ENCODE results near the gene NFATC2.

The NFATC2 gene

DNA sequence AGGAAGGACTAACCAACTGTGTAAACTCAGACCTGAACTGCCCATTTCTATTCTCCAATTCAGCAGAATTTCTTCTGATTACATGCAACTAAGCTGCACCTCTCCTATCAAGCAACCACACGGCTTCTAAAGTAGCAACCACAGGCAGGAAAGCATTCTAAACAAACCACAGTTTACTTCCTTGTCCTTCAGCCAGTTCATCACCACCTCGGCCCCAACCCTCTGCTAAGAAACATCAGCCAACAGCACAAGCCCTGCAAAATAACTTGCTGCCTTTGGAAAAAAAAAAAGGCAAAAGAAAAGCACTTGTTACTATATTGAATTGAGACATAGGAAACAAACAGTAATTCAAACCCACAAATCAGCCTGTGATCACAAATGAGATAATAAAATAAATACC, 140.3 kb downstream of the NFATC2 start:
- no peaks in the 10 kb centered on the region for H3K27me3 ChIP-seq
- peak overlapping the region; percentile 73 to 93 (median 81) for H3K4me2 ChIP-seq
- H3K4me3 ChIP-seq, result no peak overlapping the region
- H3K9ac ChIP-seq, result no peak overlapping the region
- H3K27ac ChIP-seq, result peak overlapping the region in 1 of 11 experiments; percentile 9; a peak in 2 of 22 replicates
- peaks cover 55 to 66% (median 61%) of the 10 kb centered on the region in 10 experiments for H3K4me1 ChIP-seq
- TF ChIP-seq Cebpa-rat (IDR thresholded peaks at IDR 0.05), result no peak
- no peaks in the 10 kb centered on the region for H4K20me1 ChIP-seq
- H3K36me3 ChIP-seq, result peaks cover 0 to 33% (median 0%) of the 10 kb centered on the region in 11 experiments; a peak in 7 of 22 replicates
- H3K9me3 ChIP-seq (replicated peaks in 1 of 11), result no peaks in the 10 kb centered on the region

DNA sequence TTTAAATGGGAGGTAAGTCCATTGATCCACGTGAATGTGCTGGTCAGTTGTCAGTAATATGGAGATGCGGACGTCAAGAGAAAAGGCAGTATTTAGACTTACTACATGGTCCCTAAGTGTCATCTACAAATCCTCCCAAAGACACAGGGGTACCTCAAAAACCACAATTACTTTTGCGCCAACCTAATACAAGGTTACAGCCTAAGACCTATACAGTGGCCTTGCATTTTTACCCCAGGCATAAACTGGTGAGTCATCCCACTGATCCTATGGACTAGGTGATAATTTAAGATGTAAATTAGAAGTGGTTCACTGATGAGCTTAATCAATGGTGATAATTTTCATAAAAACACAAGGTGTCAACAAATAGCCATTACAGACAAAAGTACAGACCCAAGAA, 141.0 kb downstream of the NFATC2 start:
- TF ChIP-seq Cebpa-rat (IDR thresholded peaks at IDR 0.05), result no peak
- Histone ChIP-seq H3K27ac (peak overlapping the region in 4 of 11 experiments; percentile 73 to 81 (median 78); a peak in 5 of 22 replicates), H3K36me3 (peaks cover 0 to 30% (median 0%) of the 10 kb centered on the region in 11 experiments; a peak in 7 of 22 replicates), H3K9me3 (replicated peaks in 1 of 11) (no peaks in the 10 kb centered on the region), H3K27me3 (no peaks in the 10 kb centered on the region), H3K4me3 (no peak overlapping the region), H4K20me1 (no peaks in the 10 kb centered on the region), H3K9ac (no peak overlapping the region), H3K4me1 (peaks cover 62 to 73% (median 68%) of the 10 kb centered on the region in 10 experiments), H3K4me2 (peak overlapping the region; percentile 73 to 93 (median 81))

GRCh38 chr20:51400051-51400926, 142.2 kb downstream of the NFATC2 start:
- no peaks in the 10 kb centered on the region for H3K27me3 ChIP-seq
- no peak overlapping the region; a peak in 1 of 20 replicates for H3K4me3 ChIP-seq
- no peak for TF ChIP-seq Cebpa-rat (IDR thresholded peaks at IDR 0.05)
- no peaks in the 10 kb centered on the region for H4K20me1 ChIP-seq
- H3K27ac ChIP-seq, result peak overlapping the region; percentile 31 to 81 (median 75); a peak in 21 of 22 replicates
- peaks cover 0 to 18% (median 0%) of the 10 kb centered on the region in 11 experiments; a peak in 6 of 22 replicates for H3K36me3 ChIP-seq
- peak overlapping the region; percentile 73 to 93 (median 81) for H3K4me2 ChIP-seq
- peak overlapping the region in 9 of 11 experiments; percentile 49 to 68 (median 61); a peak in 17 of 22 replicates for H3K9ac ChIP-seq
- H3K9me3 ChIP-seq (replicated peaks in 1 of 11), result no peaks in the 10 kb centered on the region
- peaks cover 67 to 78% (median 72%) of the 10 kb centered on the region in 10 experiments for H3K4me1 ChIP-seq

DNA sequence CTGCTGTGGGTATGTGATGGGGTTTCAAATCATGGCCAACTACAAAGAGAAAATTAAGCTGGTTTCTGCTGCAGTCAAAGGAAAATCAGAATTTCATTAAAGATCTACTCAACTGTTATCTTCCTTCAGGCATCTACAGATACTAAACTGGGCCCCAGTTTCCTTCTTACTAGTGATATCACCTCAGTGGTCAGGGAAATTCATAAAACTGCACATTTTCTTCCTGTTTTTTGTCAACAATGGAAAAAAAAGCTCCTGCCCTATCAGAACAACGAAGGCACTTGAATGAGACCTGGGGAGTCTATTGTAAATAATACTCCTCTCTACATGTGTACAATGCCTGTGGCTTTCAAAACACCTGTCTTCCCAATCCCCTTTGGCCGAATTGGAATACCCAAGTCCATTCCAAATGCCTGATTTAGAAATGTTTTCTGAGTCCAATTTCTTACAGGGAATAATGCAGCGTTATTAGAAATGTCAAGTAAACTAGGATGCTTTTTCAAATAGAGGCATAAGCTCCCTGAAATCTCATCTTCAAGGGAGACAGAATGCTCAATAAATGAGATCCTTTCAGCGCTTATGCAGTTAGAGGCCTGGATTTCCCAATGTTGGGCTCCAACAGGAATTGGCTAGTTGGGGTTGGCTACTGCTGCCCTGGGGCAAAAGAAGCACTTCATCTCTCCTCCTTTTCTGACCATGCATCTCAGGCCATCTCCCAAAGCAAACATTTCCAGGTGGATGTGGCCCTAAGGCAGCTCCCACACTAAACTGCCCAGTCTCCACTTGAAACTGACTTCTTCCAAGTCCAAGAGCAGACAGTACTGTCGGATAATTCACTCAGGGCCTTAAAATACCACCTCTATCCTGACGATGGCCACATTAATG, 143.3 kb downstream of the NFATC2 start:
- peak overlapping the region in 1 of 11 experiments; percentile 79; a peak in 4 of 22 replicates for H3K27ac ChIP-seq
- peak overlapping the region; percentile 73 to 93 (median 81) for H3K4me2 ChIP-seq
- no peaks in the 10 kb centered on the region for H3K27me3 ChIP-seq
- no peak overlapping the region for H3K9ac ChIP-seq
- no peaks in the 10 kb centered on the region for H4K20me1 ChIP-seq
- peaks cover 0 to 10% (median 0%) of the 10 kb centered on the region in 11 experiments; a peak in 2 of 22 replicates for H3K36me3 ChIP-seq
- no peaks in the 10 kb centered on the region for H3K9me3 ChIP-seq (replicated peaks in 1 of 11)
- TF ChIP-seq Cebpa-rat (IDR thresholded peaks at IDR 0.05), result no peak
- no peak overlapping the region for H3K4me3 ChIP-seq
- H3K4me1 ChIP-seq, result peaks cover 74 to 85% (median 79%) of the 10 kb centered on the region in 10 experiments

GRCh38 chr20:51398552-51398951, 144.0 kb downstream of the NFATC2 start:
- Histone ChIP-seq H3K27ac (no peak overlapping the region; a peak in 1 of 22 replicates), H3K27me3 (no peaks in the 10 kb centered on the region), H3K36me3 (0 out of 22 replicates have a peak, but pooled peaks cover 0 to 4% (median 0%) of the 10 kb centered on the region in 11 experiments), H4K20me1 (no peaks in the 10 kb centered on the region), H3K4me3 (no peak overlapping the region), H3K9me3 (replicated peaks in 1 of 11) (no peaks in the 10 kb centered on the region), H3K4me2 (peak overlapping the region; percentile 73 to 93 (median 81)), H3K4me1 (peaks cover 81 to 90% (median 86%) of the 10 kb centered on the region in 10 experiments), H3K9ac (no peak overlapping the region)
- TF ChIP-seq Cebpa-rat (IDR thresholded peaks at IDR 0.05), result no peak

GRCh38 chr20:51398083-51398482, 144.4 kb downstream of the NFATC2 start:
- no peaks in the 10 kb centered on the region; a peak in 1 of 22 replicates for H3K36me3 ChIP-seq
- H3K4me2 ChIP-seq, result peak overlapping the region; percentile 73 to 93 (median 81)
- peak overlapping the region in 3 of 11 experiments; percentile 7 to 21 (median 13); a peak in 4 of 22 replicates for H3K9ac ChIP-seq
- no peak for TF ChIP-seq Cebpa-rat (IDR thresholded peaks at IDR 0.05)
- H3K9me3 ChIP-seq (replicated peaks in 1 of 11), result no peaks in the 10 kb centered on the region
- peak overlapping the region in 6 of 11 experiments; percentile 1 to 48 (median 10); a peak in 6 of 22 replicates for H3K27ac ChIP-seq
- peaks cover 86 to 91% (median 89%) of the 10 kb centered on the region in 10 experiments for H3K4me1 ChIP-seq
- no peaks in the 10 kb centered on the region for H4K20me1 ChIP-seq
- no peaks in the 10 kb centered on the region for H3K27me3 ChIP-seq
- no peak overlapping the region for H3K4me3 ChIP-seq

DNA sequence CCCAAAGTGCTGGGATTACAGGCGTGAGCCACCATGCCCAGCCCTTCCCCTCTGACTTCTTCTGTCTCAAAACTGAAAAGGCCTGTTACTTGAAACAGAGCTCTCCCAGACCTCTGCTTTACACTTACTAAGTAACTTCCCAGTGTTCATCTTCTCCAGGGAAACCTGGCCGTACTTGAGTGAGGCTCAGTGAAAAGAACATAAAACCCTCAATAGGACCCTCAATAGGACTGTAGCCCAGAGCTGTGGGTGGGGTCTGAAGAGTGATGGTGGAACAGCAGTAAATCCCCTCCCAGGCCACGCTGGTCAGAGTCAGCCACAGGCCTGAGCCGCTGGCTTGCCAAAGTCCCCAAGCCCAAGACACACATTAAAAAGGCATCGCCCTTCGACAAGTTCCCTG, 145.4 kb downstream of the NFATC2 start:
- H3K4me2 ChIP-seq, result peak overlapping the region; percentile 73 to 93 (median 81)
- no peaks in the 10 kb centered on the region; a peak in 2 of 22 replicates for H3K36me3 ChIP-seq
- H3K4me3 ChIP-seq, result no peak overlapping the region
- no peak for TF ChIP-seq Cebpa-rat (IDR thresholded peaks at IDR 0.05)
- H3K9ac ChIP-seq, result peak overlapping the region in 5 of 11 experiments; percentile 13 to 34 (median 21); a peak in 7 of 22 replicates
- H3K27ac ChIP-seq, result peak overlapping the region in 5 of 11 experiments; percentile 1 to 48 (median 9); a peak in 4 of 22 replicates
- no peaks in the 10 kb centered on the region for H3K9me3 ChIP-seq (replicated peaks in 1 of 11)
- peaks cover 87 to 95% (median 89%) of the 10 kb centered on the region in 10 experiments for H3K4me1 ChIP-seq
- H4K20me1 ChIP-seq, result no peaks in the 10 kb centered on the region
- H3K27me3 ChIP-seq, result no peaks in the 10 kb centered on the region

GRCh38 chr20:51396365-51396909, 146.1 kb downstream of the NFATC2 start:
- H3K4me2 ChIP-seq, result peak overlapping the region; percentile 73 to 93 (median 81)
- H3K4me1 ChIP-seq, result peaks cover 83 to 93% (median 89%) of the 10 kb centered on the region in 10 experiments
- peak overlapping the region in 2 of 11 experiments; percentile 27 to 34; a peak in 2 of 22 replicates for H3K9ac ChIP-seq
- no peaks in the 10 kb centered on the region for H3K27me3 ChIP-seq
- no peak for TF ChIP-seq Cebpa-rat (IDR thresholded peaks at IDR 0.05)
- H3K36me3 ChIP-seq, result no peaks in the 10 kb centered on the region; a peak in 2 of 22 replicates
- no peak overlapping the region for H3K4me3 ChIP-seq
- no peaks in the 10 kb centered on the region for H4K20me1 ChIP-seq
- no peaks in the 10 kb centered on the region for H3K9me3 ChIP-seq (replicated peaks in 1 of 11)
- H3K27ac ChIP-seq, result peak overlapping the region in 2 of 11 experiments; percentile 20 to 48; a peak in 2 of 22 replicates
